PFSK-1 (cell line): ENCODE measurements around the gene CYTH4.

Experiments used
- POLR2AphosphoS5 ChIP-seq: IDR thresholded peaks from 2 replicates; pipeline ENCODE4 v1.6.1; 2012; ENCODE audit warnings: low read depth, mild to moderate bottlenecking, control low read depth, low read length, moderate library complexity
- TAF1 ChIP-seq: IDR thresholded peaks from 2 replicates; pipeline ENCODE4 v1.6.1; 2012; ENCODE audit warnings: low read length, control low read depth, borderline replicate concordance; ENCODE audit not compliant: insufficient read depth

DNA sequence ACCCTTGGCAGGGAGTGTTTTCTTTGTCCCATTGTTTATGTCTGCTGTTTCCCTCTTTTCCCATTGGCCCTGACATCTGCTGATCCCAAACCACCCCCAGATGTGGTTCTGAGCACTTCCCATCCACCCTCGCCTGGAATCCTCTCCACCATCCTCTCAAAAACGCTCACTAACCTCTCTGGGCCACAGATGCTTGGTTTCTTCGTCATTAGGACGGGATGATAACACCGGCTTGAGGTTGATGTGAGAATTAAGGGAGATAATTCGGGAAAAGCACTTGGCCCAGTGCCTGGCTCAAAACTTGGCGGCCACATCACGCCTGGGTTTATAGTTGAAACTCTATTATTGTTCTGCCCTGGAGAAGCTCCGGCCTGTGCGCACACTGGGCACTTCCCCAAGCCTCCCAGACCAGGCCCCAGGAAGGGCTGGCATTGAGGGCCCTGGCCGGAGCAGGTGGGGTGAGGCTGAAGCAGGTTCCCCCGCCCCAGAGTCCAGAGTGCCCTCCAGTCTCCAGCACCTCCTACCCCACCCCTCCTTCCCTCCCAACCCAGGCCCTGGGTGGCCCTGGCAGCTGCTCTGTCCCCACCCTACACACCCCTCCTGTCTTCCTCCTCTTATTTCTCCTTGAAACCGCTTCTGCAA is 63.7 kb downstream of the CYTH4 start:
- TF ChIP-seq POLR2AphosphoS5 (no peak), TAF1 (no peak)
